ENCODE measurements around the gene GARRE1.
"Not testable (repeated sequence)": the region's sequence is repeated elsewhere in the genome, so short reads cannot be mapped to it uniquely, and the experiment has no call there.

The GARRE1 gene

DNA sequence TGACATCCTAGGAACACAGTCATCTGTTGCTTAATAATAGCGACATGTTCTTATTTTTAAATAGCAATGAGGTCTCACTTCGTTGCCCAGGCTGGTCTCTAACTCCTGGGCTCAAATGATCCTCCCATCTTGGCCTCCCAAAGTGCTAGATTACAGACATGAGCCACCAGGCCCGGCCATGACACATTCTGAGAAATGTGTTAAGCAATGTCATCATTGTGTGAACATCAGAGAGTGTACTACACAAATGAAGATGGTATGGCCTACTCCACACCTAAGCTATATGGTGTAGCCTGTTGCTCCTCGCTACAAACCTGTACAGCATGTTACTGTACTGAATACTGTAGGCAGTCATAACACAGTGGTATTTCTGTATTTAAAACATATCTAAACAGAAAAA, 24.6 kb upstream of the GARRE1 start:
- DNase-seq (ENCODE audit: low read depth, low spot score), result no peak

GRCh38 chr19:34230820-34231219, 23.5 kb upstream of the GARRE1 start:
- no peak for DNase-seq (ENCODE audit: low read depth, low spot score)
- H3K27ac ChIP-seq, result no peak overlapping the region

More for the DNA sequence above, 24.6 kb upstream of the GARRE1 start:
- no peak overlapping the region for H3K27ac ChIP-seq

GRCh38 chr19:34231439-34231838, 22.9 kb upstream of the GARRE1 start:
- no peak for DNase-seq (ENCODE audit: low read depth, low spot score)
- H3K27ac ChIP-seq, result peak overlapping the region; percentile 78

GRCh38 chr19:34232566-34233481, 21.5 kb upstream of the GARRE1 start:
- DNase-seq (ENCODE audit: low read depth, low spot score), result peak; percentile 81
- peak overlapping the region; percentile 78 for H3K27ac ChIP-seq

- no peak for DNase-seq (ENCODE audit: low read depth, low spot score)
- H3K27ac ChIP-seq, result no peak overlapping the region
Observed at GRCh38 chr19:34235425-34235940, 18.9 kb upstream of the GARRE1 start.

DNA sequence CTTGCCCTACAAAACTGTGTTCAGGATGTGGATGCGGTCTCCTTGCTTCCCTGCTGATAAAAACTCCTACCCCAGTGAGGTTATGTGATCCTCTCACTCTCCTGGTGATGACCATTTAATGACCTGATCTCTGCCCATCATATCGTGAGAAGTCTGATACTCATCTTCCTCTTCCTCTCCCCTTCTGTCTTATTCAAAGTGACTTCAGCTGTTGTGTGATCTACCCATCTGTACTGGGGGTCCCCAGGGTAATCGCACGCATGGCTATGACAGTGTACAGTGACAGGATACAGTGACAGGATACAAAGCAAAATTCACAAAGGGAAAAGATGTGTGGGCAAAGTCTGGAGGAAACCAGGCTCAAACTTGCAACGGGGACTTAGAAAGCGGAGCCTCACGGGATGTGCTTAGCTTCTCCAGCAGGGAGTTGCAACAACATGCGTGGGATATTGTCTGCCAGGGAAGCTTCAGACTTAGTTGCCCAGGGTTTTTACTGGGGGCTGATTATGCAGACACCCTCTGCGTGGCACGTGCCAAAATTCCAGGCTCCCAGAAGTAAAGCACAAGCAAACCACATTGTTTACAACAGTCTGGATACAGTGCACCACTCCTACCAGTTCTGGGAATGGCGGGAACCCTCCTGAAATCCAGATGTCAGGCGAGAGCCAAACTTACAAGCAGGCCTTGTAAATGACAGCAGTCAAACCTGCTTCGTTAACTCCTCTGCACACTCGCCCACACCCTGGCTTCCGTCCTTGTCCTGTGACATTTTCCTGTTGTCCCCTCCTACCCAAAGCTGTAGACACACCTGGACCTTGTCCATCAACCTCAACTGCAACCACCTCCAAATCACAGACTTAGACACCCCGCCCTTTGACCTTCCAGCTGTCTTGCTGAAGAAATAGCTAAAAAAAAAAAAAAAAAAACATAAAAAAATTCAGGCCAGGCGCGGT, 18.0 kb upstream of the GARRE1 start:
- no peak overlapping the region for H3K27ac ChIP-seq
- no peak for DNase-seq (ENCODE audit: low read depth, low spot score)

DNA sequence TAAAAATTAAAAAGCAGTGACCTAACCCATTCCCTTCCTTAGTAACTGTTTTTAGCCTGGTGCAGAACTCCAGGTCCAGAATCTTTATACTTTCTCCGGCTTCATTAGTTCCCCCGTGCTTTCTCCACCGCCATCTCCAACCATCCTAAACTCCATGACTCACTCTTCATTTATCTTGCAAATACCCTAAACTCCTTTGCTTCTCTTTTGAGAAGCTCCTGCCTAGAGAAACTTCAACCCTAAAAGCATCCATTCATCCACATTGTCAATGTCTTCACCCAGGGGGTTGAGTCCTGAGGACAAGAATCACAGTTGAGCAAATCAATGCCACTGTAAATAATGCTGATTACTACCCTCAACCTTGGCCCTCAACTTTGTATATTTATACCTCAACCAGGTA, 17.1 kb upstream of the GARRE1 start:
- no peak for DNase-seq (ENCODE audit: low read depth, low spot score)

GRCh38 chr19:34237939-34238338, 16.4 kb upstream of the GARRE1 start:
- DNase-seq (ENCODE audit: low read depth, low spot score), result no peak
- no peak overlapping the region for H3K27ac ChIP-seq

More for the DNA sequence above, 17.1 kb upstream of the GARRE1 start:
- no peak overlapping the region for H3K27ac ChIP-seq

DNA sequence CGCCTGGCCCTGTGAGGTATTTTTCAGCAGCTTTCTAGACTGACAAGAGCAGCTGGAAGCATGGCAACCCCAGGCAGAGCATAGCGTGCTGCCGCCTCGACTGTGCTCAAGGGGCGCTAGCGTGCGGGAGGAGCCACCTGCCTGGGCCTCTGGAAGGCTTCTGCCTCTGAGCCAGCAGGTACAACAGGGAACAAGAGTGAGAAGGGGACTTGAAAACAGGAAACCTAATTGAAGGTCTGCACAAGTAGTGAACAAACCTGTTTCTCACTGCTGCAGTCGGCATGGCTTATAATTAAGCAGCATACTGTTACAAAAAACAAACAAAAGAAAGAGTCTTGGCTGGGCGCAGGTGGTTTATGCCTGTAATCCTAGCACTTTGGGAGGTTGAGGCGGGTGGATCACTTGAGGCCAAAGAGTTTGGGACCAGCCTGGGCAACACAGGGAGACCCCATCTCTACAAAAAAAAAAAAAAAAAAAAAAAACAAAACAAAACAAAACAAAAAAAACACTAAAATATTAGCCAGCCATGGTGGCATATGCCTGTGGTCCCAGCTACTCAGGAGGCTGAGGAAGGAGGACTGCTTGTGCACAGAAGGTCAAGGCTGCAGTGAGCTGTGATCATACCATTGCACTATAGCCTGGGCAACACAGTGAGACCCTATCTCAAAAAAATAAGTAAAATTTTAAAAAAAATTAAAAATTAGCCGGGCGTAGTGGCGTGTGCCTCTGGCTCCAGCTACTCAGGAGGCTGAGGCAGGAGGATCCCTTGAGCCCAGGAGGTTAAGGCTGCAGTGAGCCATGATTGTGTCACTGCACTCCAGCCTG, 12.6 kb upstream of the GARRE1 start:
- DNase-seq (ENCODE audit: low read depth, low spot score), result no peak
- H3K27ac ChIP-seq, result no peak overlapping the region

DNA sequence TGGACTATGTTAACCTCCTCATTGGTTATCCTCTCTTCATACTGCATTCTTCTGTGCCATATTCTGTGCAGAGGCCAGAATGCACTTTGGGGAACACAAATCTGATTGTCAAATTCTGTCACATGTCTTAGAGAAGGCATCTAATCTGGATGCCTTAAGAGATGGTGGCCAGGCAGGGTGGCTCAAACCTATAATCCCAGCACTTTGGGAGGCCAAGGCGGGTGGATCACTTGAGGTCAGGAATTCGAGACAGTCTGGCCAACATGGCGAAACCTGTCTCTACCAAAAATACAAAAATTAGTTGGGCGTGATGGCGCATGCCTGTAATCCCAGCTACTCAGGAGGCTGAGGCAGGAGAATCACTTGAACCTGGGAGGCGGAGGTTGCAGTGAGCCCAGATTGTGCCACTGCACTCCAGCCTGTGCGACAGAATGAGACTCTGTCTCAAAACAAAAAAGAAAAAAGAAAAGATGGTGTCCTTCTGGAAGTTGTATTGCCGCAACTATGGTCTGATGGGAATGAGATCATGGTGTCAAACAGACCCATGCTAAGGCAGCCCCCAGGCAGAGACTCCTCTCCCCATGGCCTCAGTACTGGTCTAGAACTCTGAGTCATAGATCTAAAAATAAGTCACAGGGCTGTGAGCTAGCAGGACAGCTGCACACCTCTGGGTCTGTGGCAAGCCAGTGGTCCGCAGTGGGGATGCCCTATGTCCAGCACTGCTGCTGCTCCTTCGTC, 11.0 kb upstream of the GARRE1 start:
- not testable (repeated sequence) for H3K27ac ChIP-seq; DNase-seq (ENCODE audit: low read depth, low spot score)

GRCh38 chr19:34243876-34244578, 10.3 kb upstream of the GARRE1 start:
- no peak for DNase-seq (ENCODE audit: low read depth, low spot score)
- no peak overlapping the region for H3K27ac ChIP-seq

GRCh38 chr19:34244611-34245299, 9.6 kb upstream of the GARRE1 start:
- H3K27ac ChIP-seq, result no peak overlapping the region
- DNase-seq (ENCODE audit: low read depth, low spot score), result no peak

DNA sequence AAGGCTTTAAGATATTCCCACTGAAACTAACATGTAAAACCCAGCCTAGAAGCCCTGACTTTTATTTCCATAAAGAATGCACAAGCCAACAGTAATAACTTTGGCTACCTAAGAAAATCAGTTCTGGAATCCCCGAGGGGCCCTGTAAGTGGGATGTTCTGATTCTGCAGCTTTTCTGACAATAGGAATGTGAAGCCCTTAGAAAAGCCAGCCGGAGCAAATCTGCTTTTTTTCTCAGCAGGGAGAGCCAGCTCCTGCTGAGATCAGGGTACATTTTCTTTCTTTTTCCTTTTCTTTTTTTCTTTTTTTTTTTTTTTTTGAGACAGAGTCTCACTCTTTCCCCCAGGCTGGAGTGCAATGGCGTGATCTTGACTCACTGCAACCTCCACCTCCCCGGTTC, 8.0 kb upstream of the GARRE1 start:
- no peak for DNase-seq (ENCODE audit: low read depth, low spot score)
- H3K27ac ChIP-seq, result no peak overlapping the region

DNA sequence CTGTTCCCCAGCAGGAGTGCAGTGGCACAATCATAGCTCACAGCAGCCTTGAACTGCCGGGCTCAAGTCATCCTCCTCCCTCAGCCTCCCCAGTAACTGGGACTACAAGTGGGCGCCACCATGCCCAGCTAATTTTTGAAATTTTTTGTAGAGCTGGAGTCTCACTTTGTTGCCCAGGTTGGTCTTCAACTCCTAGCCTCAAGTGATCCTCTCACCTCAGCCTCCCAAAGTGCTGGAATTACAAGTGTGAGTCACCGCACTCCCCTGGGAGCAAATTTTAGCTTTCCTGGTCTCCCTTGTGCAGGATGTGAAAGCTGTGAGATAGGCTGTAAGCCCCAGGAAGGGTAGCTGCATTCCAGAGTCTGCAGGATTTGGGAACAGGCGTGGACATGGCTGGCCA, 5.4 kb upstream of the GARRE1 start:
- DNase-seq (ENCODE audit: low read depth, low spot score), result no peak

GRCh38 chr19:34253167-34253566, 1.2 kb upstream of the GARRE1 start:
- not testable (repeated sequence) for DNase-seq (ENCODE audit: low read depth, low spot score); H3K27ac ChIP-seq

More for the DNA sequence above, 5.4 kb upstream of the GARRE1 start:
- no peak overlapping the region for H3K27ac ChIP-seq

- DNase-seq (ENCODE audit: low read depth, low spot score); H3K27ac ChIP-seq: not testable (repeated sequence)
Observed at GRCh38 chr19:34253681-34254045, 691 bp upstream of the GARRE1 start.

- no peak for DNase-seq (ENCODE audit: low read depth, low spot score)
- peak overlapping the region; percentile 55 for H3K27ac ChIP-seq
Observed at GRCh38 chr19:34254698-34255432, 511 bp downstream of the GARRE1 start.

Measured in epithelial cell of prostate (primary cell).